Neutrophil (primary cell): ENCODE measurements around the gene DNAH7.

Source experiments
- H3K27ac ChIP-seq: fragments of 200-600 bp; sonication (generic); 2 replicates; pipeline ENCODE4 v1.5.1; 2016; ENCODE audit warnings: mild to moderate bottlenecking, moderate library complexity
- H3K27me3 ChIP-seq: fragments of 200-600 bp; sonication (generic); 2 replicates; pipeline ENCODE4 v1.6.0; 2016; ENCODE audit warnings: mild to moderate bottlenecking
- H3K36me3 ChIP-seq: fragments of 200-600 bp; sonication (generic); 2 replicates; pipeline ENCODE4 v1.5.1; 2017
- H3K4me1 ChIP-seq, 2 experiments: fragments of 200-600 bp in 1 of 2; sonication (generic) in 1 of 2; 1 replicate in 1 of 2; 2 replicates in 1 of 2; pipeline versions ENCODE4 v1.5.1 to v1.6.1; 2013 to 2016; ENCODE audit warnings: low read depth in 1 of 2, low read length in 1 of 2, mild to moderate bottlenecking in 1 of 2, moderate library complexity in 1 of 2; ENCODE audit not compliant: control insufficient read depth in 1 of 2, insufficient read depth in 1 of 2
- H3K4me3 ChIP-seq, 2 experiments: fragments of 200-600 bp in 1 of 2; sonication (generic) in 1 of 2; 1 replicate in 1 of 2; 2 replicates in 1 of 2; pipeline ENCODE4 v1.5.1; 2013 to 2016; ENCODE audit warnings: low read depth in 1 of 2, low read length in 1 of 2, mild to moderate bottlenecking in 1 of 2, moderate library complexity in 1 of 2
- H3K9me3 ChIP-seq: fragments of 200-600 bp; sonication (generic); 2 replicates; pipeline ENCODE4 v1.5.1; 2016
- TF ChIP-seq, protein P1 (sequence below): fragments of 200-600 bp; sonication (generic); IDR thresholded peaks from 2 replicates; pipeline ENCODE4 v1.5.1; 2016; ENCODE audit warnings: antibody characterized with exemption

The DNAH7 gene

DNA sequence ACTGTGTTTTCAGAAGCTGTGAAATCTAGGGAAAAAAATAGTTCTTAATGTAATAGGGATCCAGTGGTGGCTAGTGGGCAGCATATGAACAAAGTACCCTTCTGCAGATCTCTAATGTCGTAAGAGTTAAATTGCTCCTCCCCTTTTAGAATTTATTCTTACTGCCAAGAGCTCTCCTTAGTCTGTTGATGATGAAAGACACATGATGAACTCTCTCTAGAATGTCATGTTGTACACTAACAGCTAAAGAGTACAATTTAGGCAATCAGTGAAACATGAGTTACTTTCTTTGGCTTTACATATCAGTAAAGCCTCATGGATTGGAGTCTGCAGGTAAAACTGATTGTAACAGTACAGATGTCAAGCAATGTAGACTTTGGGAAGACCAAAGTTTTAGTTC lies 327.4 kb downstream of the DNAH7 start:
- no peaks in the 10 kb centered on the region for H3K36me3 ChIP-seq
- H3K27me3 ChIP-seq, result no peaks in the 10 kb centered on the region
- TF ChIP-seq, protein P1, sequence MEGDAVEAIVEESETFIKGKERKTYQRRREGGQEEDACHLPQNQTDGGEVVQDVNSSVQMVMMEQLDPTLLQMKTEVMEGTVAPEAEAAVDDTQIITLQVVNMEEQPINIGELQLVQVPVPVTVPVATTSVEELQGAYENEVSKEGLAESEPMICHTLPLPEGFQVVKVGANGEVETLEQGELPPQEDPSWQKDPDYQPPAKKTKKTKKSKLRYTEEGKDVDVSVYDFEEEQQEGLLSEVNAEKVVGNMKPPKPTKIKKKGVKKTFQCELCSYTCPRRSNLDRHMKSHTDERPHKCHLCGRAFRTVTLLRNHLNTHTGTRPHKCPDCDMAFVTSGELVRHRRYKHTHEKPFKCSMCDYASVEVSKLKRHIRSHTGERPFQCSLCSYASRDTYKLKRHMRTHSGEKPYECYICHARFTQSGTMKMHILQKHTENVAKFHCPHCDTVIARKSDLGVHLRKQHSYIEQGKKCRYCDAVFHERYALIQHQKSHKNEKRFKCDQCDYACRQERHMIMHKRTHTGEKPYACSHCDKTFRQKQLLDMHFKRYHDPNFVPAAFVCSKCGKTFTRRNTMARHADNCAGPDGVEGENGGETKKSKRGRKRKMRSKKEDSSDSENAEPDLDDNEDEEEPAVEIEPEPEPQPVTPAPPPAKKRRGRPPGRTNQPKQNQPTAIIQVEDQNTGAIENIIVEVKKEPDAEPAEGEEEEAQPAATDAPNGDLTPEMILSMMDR, result no peak
- H3K9me3 ChIP-seq, result no peaks in the 10 kb centered on the region
- H3K4me1 ChIP-seq, result no peaks in the 10 kb centered on the region
- no peak overlapping the region for H3K27ac ChIP-seq
- no peak overlapping the region for H3K4me3 ChIP-seq

DNA sequence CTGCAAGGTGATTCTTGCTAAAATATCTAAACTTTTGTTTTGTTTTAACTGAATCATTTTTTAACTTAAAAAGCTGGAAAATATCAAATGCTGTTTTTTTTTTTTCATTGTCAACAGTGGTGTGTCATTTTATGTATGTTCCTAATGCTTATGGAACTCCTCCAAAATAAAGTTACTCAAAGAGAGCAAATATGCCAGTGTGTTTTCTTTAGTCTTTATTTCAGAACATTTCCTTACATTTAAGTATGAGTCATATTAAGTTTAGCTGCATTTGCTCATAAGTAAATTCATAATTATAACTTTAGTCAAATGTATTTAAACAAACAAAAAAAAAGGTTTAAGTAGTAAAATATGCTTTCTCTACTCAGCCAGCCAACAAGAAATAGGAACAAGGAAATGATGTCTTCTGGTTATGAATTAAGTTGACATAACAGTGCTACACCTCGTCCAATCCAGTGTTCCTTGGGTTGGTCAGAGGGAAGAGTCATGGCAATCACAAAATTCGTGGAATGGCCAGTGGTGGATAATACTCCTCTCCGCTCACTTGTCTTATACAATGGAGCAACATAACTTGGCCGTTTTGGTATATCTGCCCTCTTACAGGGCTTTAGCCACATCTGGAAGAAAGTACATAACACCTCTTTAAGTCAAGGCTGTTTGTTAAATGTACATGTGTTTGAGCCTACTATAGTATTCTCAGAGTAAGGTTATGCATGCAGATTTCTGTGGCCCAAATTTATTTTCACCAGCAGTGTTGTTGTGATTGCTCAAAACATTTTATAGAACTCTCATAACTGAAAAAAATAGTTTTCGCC lies 330.9 kb downstream of the DNAH7 start:
- TF ChIP-seq, protein P1, result no peak
- no peaks in the 10 kb centered on the region for H3K36me3 ChIP-seq
- H3K27ac ChIP-seq, result no peak overlapping the region
- no peaks in the 10 kb centered on the region for H3K9me3 ChIP-seq
- no peaks in the 10 kb centered on the region for H3K4me1 ChIP-seq
- no peak overlapping the region for H3K4me3 ChIP-seq
- H3K27me3 ChIP-seq, result no peaks in the 10 kb centered on the region

DNA sequence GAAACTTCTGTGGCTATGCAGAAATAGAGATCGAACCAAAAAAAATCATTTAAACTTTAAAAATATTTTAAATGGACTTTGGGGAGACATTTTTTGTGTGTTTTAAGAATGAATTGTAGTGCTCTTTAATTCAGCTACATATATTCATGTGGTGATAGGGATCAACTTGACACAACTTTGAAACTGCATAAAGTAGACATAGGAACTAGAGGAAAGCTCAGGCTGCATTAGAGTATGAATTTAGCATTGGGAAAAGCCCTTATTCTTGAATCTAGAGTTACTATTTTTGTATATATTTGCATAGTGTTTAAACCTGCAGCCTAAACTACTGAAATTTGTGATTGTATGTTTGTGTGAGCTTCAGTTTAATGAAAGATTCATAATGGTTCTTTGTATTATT lies 333.3 kb downstream of the DNAH7 start:
- Histone ChIP-seq H3K27ac (no peak overlapping the region), H3K9me3 (no peaks in the 10 kb centered on the region), H3K4me1 (no peaks in the 10 kb centered on the region), H3K4me3 (no peak overlapping the region), H3K27me3 (no peaks in the 10 kb centered on the region), H3K36me3 (no peaks in the 10 kb centered on the region)
- TF ChIP-seq, protein P1, result no peak

DNA sequence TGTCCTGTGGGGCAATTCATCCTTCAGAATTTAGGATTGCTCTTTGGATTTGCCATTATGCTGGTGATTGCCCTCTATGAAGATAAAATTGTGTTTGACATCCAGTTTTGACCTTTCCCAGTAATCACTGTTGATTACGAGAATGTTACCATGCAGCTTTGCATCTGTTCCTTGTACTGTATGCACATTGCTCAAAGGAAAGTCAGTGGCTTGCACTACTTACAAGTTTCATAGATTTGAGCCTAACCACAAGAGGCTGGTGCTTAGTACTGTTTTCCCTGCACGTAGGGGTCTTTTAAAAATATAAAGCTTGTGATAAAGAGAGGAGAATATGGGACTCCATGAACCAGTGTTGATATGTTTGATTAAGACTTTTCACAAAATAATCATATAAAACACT lies 333.7 kb downstream of the DNAH7 start:
- Histone ChIP-seq H3K9me3 (no peaks in the 10 kb centered on the region), H3K27ac (no peak overlapping the region), H3K4me3 (no peak overlapping the region), H3K36me3 (no peaks in the 10 kb centered on the region), H3K4me1 (no peaks in the 10 kb centered on the region), H3K27me3 (no peaks in the 10 kb centered on the region)
- TF ChIP-seq, protein P1, result no peak

DNA sequence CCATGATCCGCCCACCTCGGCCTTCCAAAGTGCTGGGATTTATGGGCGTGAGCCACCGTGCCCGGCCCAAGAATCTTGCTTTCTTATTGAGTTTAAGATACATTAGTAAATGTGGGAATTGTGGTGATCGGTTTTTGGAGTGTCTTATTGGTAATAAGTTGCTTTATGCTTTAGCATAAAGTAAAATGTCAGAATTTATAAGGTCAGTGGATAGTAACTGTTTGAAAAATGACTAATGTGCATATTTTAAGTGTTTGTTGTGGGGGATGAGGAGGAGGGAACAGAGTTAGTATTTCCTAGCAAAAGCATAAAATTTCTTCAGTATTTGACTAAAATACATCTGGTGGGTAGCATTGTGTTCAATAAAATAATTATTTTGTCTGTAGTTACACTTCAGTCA lies 334.2 kb downstream of the DNAH7 start:
- H3K4me3 ChIP-seq, result no peak overlapping the region
- no peaks in the 10 kb centered on the region for H3K36me3 ChIP-seq
- no peaks in the 10 kb centered on the region for H3K4me1 ChIP-seq
- H3K27me3 ChIP-seq, result no peaks in the 10 kb centered on the region
- no peak overlapping the region for H3K27ac ChIP-seq
- TF ChIP-seq, protein P1, result no peak
- no peaks in the 10 kb centered on the region for H3K9me3 ChIP-seq
